ENCODE measurements around the gene CORO2B. TPM values are rescaled to one million over a fixed set of nuclear protein-coding genes. Genes with fewer than 3 reads are reported as not detected.

CORO2B gene
- total and polyA plus RNA-seq, 2 experiments from 2014 or later, result 2.9 to 3.0 TPM

DNA sequence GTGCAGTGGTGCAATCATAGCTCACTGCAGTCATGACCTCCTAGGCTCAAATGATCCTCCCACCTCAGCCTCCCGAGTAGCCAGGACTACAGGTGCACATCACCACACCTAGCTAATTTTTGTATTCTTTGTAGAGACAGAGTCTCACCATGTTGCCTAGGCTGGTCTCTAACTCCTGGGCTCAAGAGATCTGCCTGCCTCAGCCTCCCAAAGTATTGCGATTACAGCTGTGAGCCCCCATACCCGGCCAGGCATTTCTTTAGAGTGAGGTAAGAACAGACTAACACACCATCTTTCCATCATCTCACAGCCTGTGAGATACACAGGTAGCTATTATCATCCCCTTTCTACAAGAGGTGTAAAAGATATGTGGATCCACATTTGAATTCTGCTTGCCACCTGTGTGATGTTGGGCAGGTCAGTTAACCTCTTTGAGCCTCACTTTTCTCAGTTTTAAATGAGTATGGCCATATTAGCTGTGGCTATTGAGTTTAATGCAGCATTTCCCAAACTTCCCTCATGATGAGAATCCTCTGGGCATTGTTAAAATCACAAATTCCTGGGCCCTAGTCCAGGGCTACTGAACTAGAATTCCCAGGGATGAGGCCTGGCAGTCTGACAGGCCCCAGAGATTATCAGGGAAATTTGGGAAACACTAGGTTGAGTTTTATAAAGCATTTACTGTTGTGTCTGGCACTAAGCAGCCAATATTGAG lies 195.9 kb downstream of the CORO2B start:
- Histone ChIP-seq H3K27me3 (no peaks in the 10 kb centered on the region), H3K4me1 (ENCODE audit: low read depth) (no peaks in the 10 kb centered on the region), H3K4me3 (no peak overlapping the region), H3K27ac (no peak overlapping the region), H3K9me3 (ENCODE audit: low read depth) (no peaks in the 10 kb centered on the region), H3K36me3 (peaks cover 9% of the 10 kb centered on the region)
- peak in 1 of 2 donors; percentile 74 for DNase-seq (ENCODE audit: low read depth in 1 of 2, low spot score in 1 of 2)
- TF ChIP-seq, protein P1, sequence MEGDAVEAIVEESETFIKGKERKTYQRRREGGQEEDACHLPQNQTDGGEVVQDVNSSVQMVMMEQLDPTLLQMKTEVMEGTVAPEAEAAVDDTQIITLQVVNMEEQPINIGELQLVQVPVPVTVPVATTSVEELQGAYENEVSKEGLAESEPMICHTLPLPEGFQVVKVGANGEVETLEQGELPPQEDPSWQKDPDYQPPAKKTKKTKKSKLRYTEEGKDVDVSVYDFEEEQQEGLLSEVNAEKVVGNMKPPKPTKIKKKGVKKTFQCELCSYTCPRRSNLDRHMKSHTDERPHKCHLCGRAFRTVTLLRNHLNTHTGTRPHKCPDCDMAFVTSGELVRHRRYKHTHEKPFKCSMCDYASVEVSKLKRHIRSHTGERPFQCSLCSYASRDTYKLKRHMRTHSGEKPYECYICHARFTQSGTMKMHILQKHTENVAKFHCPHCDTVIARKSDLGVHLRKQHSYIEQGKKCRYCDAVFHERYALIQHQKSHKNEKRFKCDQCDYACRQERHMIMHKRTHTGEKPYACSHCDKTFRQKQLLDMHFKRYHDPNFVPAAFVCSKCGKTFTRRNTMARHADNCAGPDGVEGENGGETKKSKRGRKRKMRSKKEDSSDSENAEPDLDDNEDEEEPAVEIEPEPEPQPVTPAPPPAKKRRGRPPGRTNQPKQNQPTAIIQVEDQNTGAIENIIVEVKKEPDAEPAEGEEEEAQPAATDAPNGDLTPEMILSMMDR (IDR thresholded peaks at IDR 0.05; ENCODE audit: low read depth, low read length), result no peak

DNA sequence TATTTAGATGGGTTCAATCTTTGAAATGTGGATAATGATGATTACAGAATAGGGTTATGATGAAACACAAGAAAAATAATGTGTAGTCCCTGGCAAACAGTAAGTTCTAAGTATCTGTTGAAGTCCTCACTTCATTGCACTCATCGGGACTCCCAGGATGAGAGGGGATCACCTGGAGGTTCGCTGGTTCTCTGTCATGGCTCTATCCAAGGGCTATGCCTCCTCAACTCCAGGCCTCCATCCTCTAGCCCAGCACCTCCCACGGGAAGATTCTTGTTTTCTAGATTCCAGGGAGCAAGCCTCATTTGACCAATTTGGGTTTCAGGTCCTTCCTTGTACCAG lies 196.4 kb downstream of the CORO2B start:
- peaks cover 13% of the 10 kb centered on the region for H3K36me3 ChIP-seq
- no peak overlapping the region for H3K27ac ChIP-seq
- no peak for DNase-seq (ENCODE audit: low read depth in 1 of 2, low spot score in 1 of 2)
- H3K4me3 ChIP-seq, result no peak overlapping the region
- no peaks in the 10 kb centered on the region for H3K9me3 ChIP-seq (ENCODE audit: low read depth)
- H3K27me3 ChIP-seq, result no peaks in the 10 kb centered on the region
- no peaks in the 10 kb centered on the region for H3K4me1 ChIP-seq (ENCODE audit: low read depth)
- TF ChIP-seq, protein P1 (IDR thresholded peaks at IDR 0.05; ENCODE audit: low read depth, low read length), result no peak

DNA sequence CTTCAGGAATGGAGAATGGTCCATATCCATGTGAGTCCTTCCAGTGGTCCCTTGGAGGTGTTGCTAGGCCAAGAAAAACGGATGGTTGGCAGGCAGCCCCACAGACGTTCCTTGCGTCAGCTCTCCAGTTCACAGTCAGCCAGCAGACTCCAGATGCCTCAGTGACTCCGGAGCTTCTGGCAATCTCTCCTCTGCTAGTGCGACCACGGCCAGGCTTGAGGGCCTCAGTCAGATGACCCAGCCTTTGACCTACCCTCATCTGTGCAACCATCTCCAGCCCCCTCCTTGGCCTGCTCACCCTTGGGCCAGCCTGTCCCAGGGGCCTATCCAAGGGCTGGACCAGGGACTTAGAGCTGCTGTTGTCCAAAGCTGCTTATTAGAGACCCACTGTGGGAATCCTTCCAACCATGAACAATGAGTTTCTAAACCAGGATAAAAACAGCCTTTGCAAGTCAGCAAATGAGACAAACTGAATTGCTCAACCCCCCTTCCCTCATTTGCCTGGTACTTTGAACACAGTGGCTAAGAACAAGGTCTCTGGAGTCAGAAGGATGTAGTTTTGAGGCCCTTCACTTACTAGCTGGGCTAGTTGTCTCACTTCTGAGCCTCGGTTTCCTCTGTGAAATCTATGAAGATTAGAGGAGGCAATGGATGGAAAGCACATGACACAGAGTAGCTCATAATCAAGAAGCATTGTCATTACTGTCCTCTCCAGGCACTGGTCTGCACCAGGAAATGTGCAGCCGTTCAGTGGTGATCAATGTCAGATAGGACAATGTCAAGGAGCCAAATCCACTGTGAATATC lies 197.1 kb downstream of the CORO2B start:
- H3K9me3 ChIP-seq (ENCODE audit: low read depth), result no peaks in the 10 kb centered on the region
- peaks cover 19% of the 10 kb centered on the region for H3K36me3 ChIP-seq
- no peak overlapping the region for H3K4me3 ChIP-seq
- H3K27ac ChIP-seq, result no peak overlapping the region
- no peaks in the 10 kb centered on the region for H3K27me3 ChIP-seq
- DNase-seq (ENCODE audit: low read depth in 1 of 2, low spot score in 1 of 2), result peak in 1 of 2 donors; percentile 94
- H3K4me1 ChIP-seq (ENCODE audit: low read depth), result no peaks in the 10 kb centered on the region
- TF ChIP-seq, protein P1 (IDR thresholded peaks at IDR 0.05; ENCODE audit: low read depth, low read length), result no peak

DNA sequence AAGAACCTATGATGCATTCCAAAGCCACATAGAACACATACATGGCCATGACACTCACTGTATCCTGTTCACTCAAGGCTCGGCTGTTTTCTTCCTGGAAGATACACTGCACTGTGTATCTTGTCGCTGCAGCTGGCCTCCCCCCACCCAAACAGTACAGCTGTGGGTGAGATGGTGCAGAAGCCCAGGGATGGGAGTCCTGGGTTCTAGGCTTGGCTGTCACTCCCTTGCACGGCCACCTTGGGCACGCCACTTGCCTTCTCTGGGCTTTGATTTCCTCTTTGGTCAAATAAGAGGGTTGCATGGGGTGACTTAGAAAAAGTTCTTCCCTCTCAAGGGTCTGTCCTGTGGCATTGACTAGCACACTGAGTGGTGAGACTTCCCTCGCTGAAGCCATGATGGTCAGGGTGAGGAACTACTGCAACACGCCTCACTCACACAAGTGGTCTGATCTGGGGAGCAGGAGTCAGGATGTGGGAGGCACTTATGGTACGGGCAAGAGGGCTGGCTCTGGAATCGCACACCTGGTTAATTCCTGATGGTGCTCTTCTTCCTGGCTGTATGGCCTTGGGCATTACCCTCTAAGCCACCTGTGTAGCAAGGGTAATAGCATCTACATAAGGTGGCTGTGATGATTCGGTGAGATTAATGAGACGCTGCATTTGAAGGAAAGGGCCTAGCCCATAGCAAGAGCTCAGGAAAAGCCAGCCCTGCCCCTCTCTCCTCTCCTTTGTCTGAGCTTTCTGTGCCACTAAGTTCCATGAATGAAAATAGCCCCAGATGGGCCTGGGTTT lies 197.9 kb downstream of the CORO2B start:
- DNase-seq (ENCODE audit: low read depth in 1 of 2, low spot score in 1 of 2), result no peak
- H3K4me3 ChIP-seq, result no peak overlapping the region
- no peaks in the 10 kb centered on the region for H3K4me1 ChIP-seq (ENCODE audit: low read depth)
- no peaks in the 10 kb centered on the region for H3K9me3 ChIP-seq (ENCODE audit: low read depth)
- H3K36me3 ChIP-seq, result peaks cover 20% of the 10 kb centered on the region
- TF ChIP-seq, protein P1 (IDR thresholded peaks at IDR 0.05; ENCODE audit: low read depth, low read length), result no peak
- H3K27me3 ChIP-seq, result no peaks in the 10 kb centered on the region
- no peak overlapping the region for H3K27ac ChIP-seq

Other genes starting within 250 kb of the CORO2B start
- gene ITGA11, start 146.8 kb upstream of the CORO2B start, total RNA-seq, result 0.12 and 1.4 TPM in 2 replicates
- gene ITGA11, start 146.8 kb upstream of the CORO2B start, polyA plus RNA-seq, result 0.07 and 1.2 TPM in 2 replicates
- 140 and 144 TPM in 2 replicates for gene ANP32A, start 241.9 kb downstream of the CORO2B start, total RNA-seq
- gene ANP32A, start 241.9 kb downstream of the CORO2B start, polyA plus RNA-seq, result 278 and 318 TPM in 2 replicates

Data from cardiac muscle cell (in vitro differentiated cells and primary cell).